ENCODE results near the gene BAK1.

BAK1 gene

GRCh38 chr6:33577718-33578117 is 2.4 kb downstream of the BAK1 start:
- Histone ChIP-seq H3K27me3 (ENCODE audit: insufficient read depth, poor library complexity, severe bottlenecking) (no peaks in the 10 kb centered on the region), H3K9me3 (ENCODE audit: severe bottlenecking) (no peaks in the 10 kb centered on the region), H3K4me3 (ENCODE audit: severe bottlenecking) (no peak overlapping the region), H3K36me3 (ENCODE audit: low read depth) (peaks cover 47% of the 10 kb centered on the region), H3K4me1 (ENCODE audit: insufficient read depth, poor library complexity, severe bottlenecking) (peaks cover 14% of the 10 kb centered on the region), H3K27ac (ENCODE audit: poor library complexity, severe bottlenecking) (peak overlapping the region; percentile 86)
- no peak for ATAC-seq (ENCODE audit: low read depth)
- no peak for TF ChIP-seq CTCF (IDR thresholded peaks at IDR 0.05; ENCODE audit: poor library complexity, severe bottlenecking)
- DNase-seq (ENCODE audit: low spot score) = no peak

DNA sequence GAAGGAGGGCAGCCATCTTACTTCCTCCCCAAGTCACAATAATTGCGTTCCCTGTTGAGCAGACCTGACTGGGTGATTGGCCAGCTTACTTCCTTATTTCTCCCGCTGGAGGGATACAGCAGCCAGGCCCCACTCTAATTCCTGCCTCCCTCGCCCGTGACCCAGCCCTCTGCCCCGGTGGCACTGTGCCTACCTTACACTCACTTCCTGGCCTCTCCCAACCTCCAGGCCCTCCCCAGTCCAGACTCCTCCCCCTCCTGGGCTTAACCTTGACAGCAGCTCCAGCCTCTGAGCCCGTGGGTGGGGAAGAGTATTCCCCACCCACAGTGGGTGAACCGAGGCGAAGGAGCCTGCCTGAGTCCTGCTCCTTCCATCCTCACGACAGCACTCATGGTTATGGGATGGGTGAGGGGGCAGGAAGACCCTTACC is 3.0 kb downstream of the BAK1 start:
- peaks cover 47% of the 10 kb centered on the region for H3K36me3 ChIP-seq (ENCODE audit: low read depth)
- H3K4me3 ChIP-seq (ENCODE audit: severe bottlenecking) = no peak overlapping the region
- H3K27me3 ChIP-seq (ENCODE audit: insufficient read depth, poor library complexity, severe bottlenecking) = no peaks in the 10 kb centered on the region
- no peaks in the 10 kb centered on the region for H3K9me3 ChIP-seq (ENCODE audit: severe bottlenecking)
- H3K4me1 ChIP-seq (ENCODE audit: insufficient read depth, poor library complexity, severe bottlenecking) = peaks cover 14% of the 10 kb centered on the region
- peak overlapping the region; percentile 86 for H3K27ac ChIP-seq (ENCODE audit: poor library complexity, severe bottlenecking)
- ATAC-seq (ENCODE audit: low read depth) = peak; percentile 77
- peak; percentile 8 for TF ChIP-seq CTCF (IDR thresholded peaks at IDR 0.05; ENCODE audit: poor library complexity, severe bottlenecking)
- DNase-seq (ENCODE audit: low spot score) = peak; percentile 93

DNA sequence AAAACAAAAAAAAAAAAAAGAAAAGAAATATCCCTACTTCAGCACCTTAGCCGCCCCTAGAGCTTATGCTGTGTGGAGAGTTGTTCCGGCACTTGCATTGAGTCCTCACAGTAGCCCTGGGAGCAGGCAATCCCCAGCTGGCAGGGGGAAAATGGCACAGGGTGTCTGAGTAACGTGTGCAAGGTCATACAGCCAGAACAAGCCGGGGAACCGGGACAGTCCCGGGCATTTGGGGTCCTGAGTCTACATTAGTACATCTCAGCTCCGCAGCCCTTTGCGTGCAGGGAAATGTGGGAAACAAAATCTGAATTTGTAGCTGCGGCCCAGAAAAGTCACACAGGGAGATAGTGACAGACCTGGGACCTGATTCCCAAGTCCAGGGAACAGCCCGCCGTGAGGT is 3.4 kb downstream of the BAK1 start:
- DNase-seq (ENCODE audit: low spot score) (no peak), ATAC-seq (ENCODE audit: low read depth) (no peak)
- Histone ChIP-seq H3K9me3 (ENCODE audit: severe bottlenecking) (no peaks in the 10 kb centered on the region), H3K4me1 (ENCODE audit: insufficient read depth, poor library complexity, severe bottlenecking) (peaks cover 14% of the 10 kb centered on the region), H3K27me3 (ENCODE audit: insufficient read depth, poor library complexity, severe bottlenecking) (no peaks in the 10 kb centered on the region), H3K27ac (ENCODE audit: poor library complexity, severe bottlenecking) (peak overlapping the region; percentile 86), H3K36me3 (ENCODE audit: low read depth) (peaks cover 47% of the 10 kb centered on the region), H3K4me3 (ENCODE audit: severe bottlenecking) (no peak overlapping the region)
- no peak for TF ChIP-seq CTCF (IDR thresholded peaks at IDR 0.05; ENCODE audit: poor library complexity, severe bottlenecking)

GRCh38 chr6:33575211-33575610 is 4.9 kb downstream of the BAK1 start:
- H3K36me3 ChIP-seq (ENCODE audit: low read depth) = peaks cover 47% of the 10 kb centered on the region
- ATAC-seq (ENCODE audit: low read depth) = no peak
- H3K4me1 ChIP-seq (ENCODE audit: insufficient read depth, poor library complexity, severe bottlenecking) = peaks cover 14% of the 10 kb centered on the region
- DNase-seq (ENCODE audit: low spot score) = no peak
- H3K27me3 ChIP-seq (ENCODE audit: insufficient read depth, poor library complexity, severe bottlenecking) = no peaks in the 10 kb centered on the region
- H3K27ac ChIP-seq (ENCODE audit: poor library complexity, severe bottlenecking) = no peak overlapping the region
- no peaks in the 10 kb centered on the region for H3K9me3 ChIP-seq (ENCODE audit: severe bottlenecking)
- no peak for TF ChIP-seq CTCF (IDR thresholded peaks at IDR 0.05; ENCODE audit: poor library complexity, severe bottlenecking)
- no peak overlapping the region for H3K4me3 ChIP-seq (ENCODE audit: severe bottlenecking)

GRCh38 chr6:33571637-33572316 is 8.3 kb downstream of the BAK1 start:
- no peak for DNase-seq (ENCODE audit: low spot score)
- H3K9me3 ChIP-seq (ENCODE audit: severe bottlenecking) = no peaks in the 10 kb centered on the region
- H3K36me3 ChIP-seq (ENCODE audit: low read depth) = peaks cover 30% of the 10 kb centered on the region

More at GRCh38 chr6:33571637-33572316, 8.3 kb downstream of the BAK1 start:
- Histone ChIP-seq H3K4me1 (ENCODE audit: insufficient read depth, poor library complexity, severe bottlenecking) (peaks cover 4% of the 10 kb centered on the region), H3K27me3 (ENCODE audit: insufficient read depth, poor library complexity, severe bottlenecking) (no peaks in the 10 kb centered on the region), H3K4me3 (ENCODE audit: severe bottlenecking) (peak overlapping the region; percentile 37), H3K27ac (ENCODE audit: poor library complexity, severe bottlenecking) (peak overlapping the region; percentile 67)
- TF ChIP-seq CTCF (IDR thresholded peaks at IDR 0.05; ENCODE audit: poor library complexity, severe bottlenecking) = no peak
- ATAC-seq (ENCODE audit: low read depth) = no peak; the same call in 2 of the 3 replicates
